Panc1 (cell line): ENCODE data around the gene MGAT5B. TPM values are rescaled to one million over a fixed set of nuclear protein-coding genes. Genes with fewer than 3 reads are reported as not detected.

Source experiments
- ATAC-seq: fragments of 200-7000 bp; cut with Tn5 transposase; 2 replicates; pipeline ENCODE4 v1.9.1; 2020; ENCODE audit warnings: mild to moderate bottlenecking, moderate library complexity
- BruUV-seq: library from RNA; stranded (reverse); fragments of 400-500 nt; replicated peaks from 2 replicates; lab custom pipeline; 2021; lab: Mats Ljungman, UMichigan
- CTCF ChIA-PET: fragments of 300-600 bp; sonication (Branson Sonifier 250); formaldehyde crosslinking; loops from one replicate; lab custom pipeline; 2022; ENCODE audit warnings: antibody characterized with exemption; lab: Charles Lee
- POLR2A ChIA-PET: fragments of 300-600 bp; sonication (Branson Sonifier 250); formaldehyde crosslinking; loops from one replicate; lab custom pipeline; 2022; ENCODE audit warnings: antibody characterized with exemption; lab: Charles Lee
- DNase-seq: peaks from one replicate; pipeline ENCODE4 v3.0.0-alpha.2; 2010; ENCODE audit warnings: low read depth, low spot score
- H3K27ac ChIP-seq: 2 replicates; pipeline ENCODE4 v1.5.1; 2011; ENCODE audit warnings: mild to moderate bottlenecking, low read length, inconsistent platforms
- H3K27me3 ChIP-seq: fragments of 200-500 bp; sonication (Bioruptor generic); 2 replicates; pipeline ENCODE4 v1.6.0; 2014; ENCODE audit warnings: low read length, inconsistent platforms; ENCODE audit not compliant: control insufficient read depth, insufficient read depth
- H3K36me3 ChIP-seq: fragments of 200-500 bp; sonication (Bioruptor generic); 2 replicates; pipeline ENCODE4 v1.5.1; 2014; ENCODE audit warnings: inconsistent platforms, mild to moderate bottlenecking, low read length, moderate library complexity; ENCODE audit not compliant: control insufficient read depth, insufficient read depth
- H3K4me1 ChIP-seq: 2 replicates; pipeline ENCODE4 v1.5.1; 2011; ENCODE audit warnings: inconsistent platforms, mild to moderate bottlenecking, low read length, moderate library complexity; ENCODE audit not compliant: control insufficient read depth, insufficient read depth
- H3K4me3 ChIP-seq, 2 experiments: 2 replicates each; pipeline ENCODE4 v1.5.1; 2011 to 2012; ENCODE audit warnings: low read depth in 2 of 2, low read length in 2 of 2, mild to moderate bottlenecking in 2 of 2, inconsistent platforms in 1 of 2, moderate library complexity in 1 of 2
- H3K9me3 ChIP-seq: fragments of 200-500 bp; sonication (Bioruptor generic); 2 replicates; pipeline ENCODE4 v1.5.1; 2014; ENCODE audit warnings: low read depth, mild to moderate bottlenecking, inconsistent platforms, low read length, moderate library complexity; ENCODE audit not compliant: control insufficient read depth, insufficient read depth
- POLR2AphosphoS5 ChIP-seq: IDR thresholded peaks from 2 replicates; pipeline ENCODE4 v1.6.1; 2012; ENCODE audit warnings: mild to moderate bottlenecking, low read depth, low read length, moderate library complexity
- SIN3A ChIP-seq: IDR thresholded peaks from 2 replicates; pipeline ENCODE4 v1.6.1; 2012; ENCODE audit warnings: low read depth, mild to moderate bottlenecking, low read length, moderate library complexity, borderline replicate concordance; ENCODE audit not compliant: insufficient read depth
- TCF7L2 ChIP-seq: IDR thresholded peaks from 2 replicates; pipeline ENCODE4 v1.6.1; 2011; ENCODE audit warnings: mild to moderate bottlenecking, low read depth, low read length, inconsistent platforms
- in situ Hi-C: cut with HindIII; loops from 2 replicates; pipeline ENCODE4 v1.10.0; 2016; ENCODE audit warnings: low sequenced_read_pairs, low pct_unique_long_range_greater_than_20kb
- intact Hi-C: fragments of 100-400 bp; cut with micrococcal nuclease; formaldehyde crosslinking; loops from one replicate; pipeline ENCODE4 v1.10.0; 2022; ENCODE audit not compliant: unreplicated experiment
- total RNA-seq: library from RNA; stranded (reverse); gene quantifications from one replicate; pipeline ENCODE4 v1.2.1, GENCODE V29; 2021; ENCODE audit not compliant: unreplicated experiment
- TF ChIP-seq, protein P1 (sequence below): fragments of 450-650 bp; IDR thresholded peaks from 2 replicates; pipeline ENCODE4 v1.5.1; 2017; ENCODE audit warnings: mild to moderate bottlenecking
- TF ChIP-seq, protein P2 (sequence below), 2 experiments: IDR thresholded peaks; 2 replicates each; pipeline ENCODE4 v1.6.1; 2011 to 2012; ENCODE audit warnings: low read depth in 2 of 2, control low read depth in 1 of 2, low read length in 1 of 2, mild to moderate bottlenecking in 1 of 2, moderate library complexity in 1 of 2; ENCODE audit not compliant: insufficient read depth in 1 of 2

MGAT5B gene
- total RNA-seq, 1 experiment from 2014 or later: 34.9 TPM

DNA sequence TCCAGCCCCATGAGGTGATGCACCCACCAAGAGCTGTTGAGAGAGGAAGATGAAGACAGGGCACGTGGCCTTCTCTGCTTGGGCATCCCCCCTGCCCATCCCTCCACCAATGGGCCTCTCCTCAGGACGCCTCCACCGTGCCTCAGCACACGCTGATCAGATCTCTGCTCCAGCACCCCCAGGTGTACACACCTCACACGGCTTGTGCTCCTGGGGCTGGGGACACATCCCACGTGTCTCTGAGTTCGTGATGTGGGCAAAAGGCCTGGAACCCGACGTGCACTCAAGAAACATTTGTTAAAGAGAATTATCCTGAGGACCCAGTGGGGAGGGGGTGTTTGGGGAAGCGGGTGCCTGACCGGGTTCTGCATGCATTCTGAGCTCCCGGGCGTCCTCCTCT, 55.3 kb downstream of the MGAT5B start:
- no peaks in the 10 kb centered on the region; the same call in 1 of the 2 replicates for H3K36me3 ChIP-seq
- H3K9me3 ChIP-seq: no peaks in the 10 kb centered on the region
- ChIA-PET CTCF (interaction anchor here (0.7 kb wide), 1 partner anchor 122 kb away, joined by 3 read pairs; no protein-coding TSS in a partner anchor), POLR2A (no interaction called here)
- no peak for DNase-seq
- intact Hi-C loops (no loop called here), in situ Hi-C loops (no loop called here)
- no TSS peak for BruUV-seq
- ATAC-seq: no peak
- no peak overlapping the region for H3K27ac ChIP-seq
- no peak overlapping the region for H3K4me3 ChIP-seq
- TF ChIP-seq TCF7L2 (no peak), SIN3A (no peak), POLR2AphosphoS5 (no peak)
- TF ChIP-seq, protein P1, sequence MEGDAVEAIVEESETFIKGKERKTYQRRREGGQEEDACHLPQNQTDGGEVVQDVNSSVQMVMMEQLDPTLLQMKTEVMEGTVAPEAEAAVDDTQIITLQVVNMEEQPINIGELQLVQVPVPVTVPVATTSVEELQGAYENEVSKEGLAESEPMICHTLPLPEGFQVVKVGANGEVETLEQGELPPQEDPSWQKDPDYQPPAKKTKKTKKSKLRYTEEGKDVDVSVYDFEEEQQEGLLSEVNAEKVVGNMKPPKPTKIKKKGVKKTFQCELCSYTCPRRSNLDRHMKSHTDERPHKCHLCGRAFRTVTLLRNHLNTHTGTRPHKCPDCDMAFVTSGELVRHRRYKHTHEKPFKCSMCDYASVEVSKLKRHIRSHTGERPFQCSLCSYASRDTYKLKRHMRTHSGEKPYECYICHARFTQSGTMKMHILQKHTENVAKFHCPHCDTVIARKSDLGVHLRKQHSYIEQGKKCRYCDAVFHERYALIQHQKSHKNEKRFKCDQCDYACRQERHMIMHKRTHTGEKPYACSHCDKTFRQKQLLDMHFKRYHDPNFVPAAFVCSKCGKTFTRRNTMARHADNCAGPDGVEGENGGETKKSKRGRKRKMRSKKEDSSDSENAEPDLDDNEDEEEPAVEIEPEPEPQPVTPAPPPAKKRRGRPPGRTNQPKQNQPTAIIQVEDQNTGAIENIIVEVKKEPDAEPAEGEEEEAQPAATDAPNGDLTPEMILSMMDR: no peak
- TF ChIP-seq, protein P2, sequence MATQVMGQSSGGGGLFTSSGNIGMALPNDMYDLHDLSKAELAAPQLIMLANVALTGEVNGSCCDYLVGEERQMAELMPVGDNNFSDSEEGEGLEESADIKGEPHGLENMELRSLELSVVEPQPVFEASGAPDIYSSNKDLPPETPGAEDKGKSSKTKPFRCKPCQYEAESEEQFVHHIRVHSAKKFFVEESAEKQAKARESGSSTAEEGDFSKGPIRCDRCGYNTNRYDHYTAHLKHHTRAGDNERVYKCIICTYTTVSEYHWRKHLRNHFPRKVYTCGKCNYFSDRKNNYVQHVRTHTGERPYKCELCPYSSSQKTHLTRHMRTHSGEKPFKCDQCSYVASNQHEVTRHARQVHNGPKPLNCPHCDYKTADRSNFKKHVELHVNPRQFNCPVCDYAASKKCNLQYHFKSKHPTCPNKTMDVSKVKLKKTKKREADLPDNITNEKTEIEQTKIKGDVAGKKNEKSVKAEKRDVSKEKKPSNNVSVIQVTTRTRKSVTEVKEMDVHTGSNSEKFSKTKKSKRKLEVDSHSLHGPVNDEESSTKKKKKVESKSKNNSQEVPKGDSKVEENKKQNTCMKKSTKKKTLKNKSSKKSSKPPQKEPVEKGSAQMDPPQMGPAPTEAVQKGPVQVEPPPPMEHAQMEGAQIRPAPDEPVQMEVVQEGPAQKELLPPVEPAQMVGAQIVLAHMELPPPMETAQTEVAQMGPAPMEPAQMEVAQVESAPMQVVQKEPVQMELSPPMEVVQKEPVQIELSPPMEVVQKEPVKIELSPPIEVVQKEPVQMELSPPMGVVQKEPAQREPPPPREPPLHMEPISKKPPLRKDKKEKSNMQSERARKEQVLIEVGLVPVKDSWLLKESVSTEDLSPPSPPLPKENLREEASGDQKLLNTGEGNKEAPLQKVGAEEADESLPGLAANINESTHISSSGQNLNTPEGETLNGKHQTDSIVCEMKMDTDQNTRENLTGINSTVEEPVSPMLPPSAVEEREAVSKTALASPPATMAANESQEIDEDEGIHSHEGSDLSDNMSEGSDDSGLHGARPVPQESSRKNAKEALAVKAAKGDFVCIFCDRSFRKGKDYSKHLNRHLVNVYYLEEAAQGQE (IDR thresholded peaks at IDR 0.05; ENCODE audit: insufficient read depth in 1 of 2, low read depth in 2 of 2, low read length in 1 of 2): no peak
- H3K27me3 ChIP-seq: no peaks in the 10 kb centered on the region
- H3K4me1 ChIP-seq: peaks cover 14% of the 10 kb centered on the region; the same call in 1 of the 2 replicates

DNA sequence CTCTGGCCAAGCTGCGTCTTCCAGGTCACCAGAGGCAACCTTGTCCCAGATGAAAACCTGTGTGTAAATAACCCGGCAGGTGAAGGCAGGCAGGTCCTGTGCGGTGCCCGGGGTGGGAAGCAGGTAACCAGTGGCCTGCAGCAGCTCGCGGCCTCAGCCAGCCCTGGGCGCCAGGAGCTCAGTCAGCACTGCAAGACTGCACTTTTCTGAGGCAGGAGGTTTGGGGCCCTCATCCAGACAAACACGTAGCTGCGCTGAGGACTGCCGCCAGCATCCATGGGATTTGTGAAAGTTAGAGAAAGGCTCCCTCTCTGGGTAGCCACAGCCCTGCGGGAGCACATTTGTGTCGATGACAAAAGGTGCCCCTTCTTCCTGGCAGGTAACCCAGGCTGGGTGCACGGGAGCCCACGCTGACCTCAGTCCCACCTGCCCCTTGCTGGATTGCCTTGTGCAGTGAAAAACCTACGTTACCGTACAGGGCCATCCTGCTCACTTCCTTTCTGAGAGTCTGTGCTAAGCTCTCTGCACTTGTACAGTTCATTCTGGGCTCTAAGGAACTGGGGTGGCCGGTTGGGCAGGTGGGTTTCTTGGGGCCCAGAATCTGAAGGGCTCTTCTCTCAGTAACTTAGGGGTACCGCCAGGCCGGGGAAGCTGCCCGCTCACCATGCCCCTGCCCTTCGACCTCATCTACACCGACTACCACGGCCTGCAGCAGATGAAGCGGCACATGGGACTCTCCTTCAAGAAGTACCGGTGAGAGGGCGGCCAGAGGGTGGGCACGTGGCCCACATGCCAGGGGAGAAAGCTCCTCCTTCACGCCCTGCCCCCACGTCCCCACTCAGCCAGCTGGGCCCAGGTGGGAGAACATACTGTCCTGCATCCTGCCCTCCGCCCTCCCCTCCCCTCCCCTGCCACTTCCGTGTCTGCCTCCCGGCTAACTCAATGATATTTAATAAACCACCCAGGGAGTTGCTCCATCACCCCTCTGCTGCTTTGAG, 56.4 kb downstream of the MGAT5B start:
- BruUV-seq: no TSS peak
- Histone ChIP-seq H3K4me1 (peaks cover 14% of the 10 kb centered on the region; the same call in 1 of the 2 replicates), H3K4me3 (no peak overlapping the region), H3K36me3 (no peaks in the 10 kb centered on the region; the same call in 1 of the 2 replicates), H3K9me3 (no peaks in the 10 kb centered on the region), H3K27ac (no peak overlapping the region; the same call in 1 of the 2 replicates), H3K27me3 (no peaks in the 10 kb centered on the region)
- in situ Hi-C loops (no loop called here), intact Hi-C loops (no loop called here)
- DNase-seq (no peak), ATAC-seq (peak; percentile 62)
- POLR2A ChIA-PET: no interaction called here
- CTCF ChIA-PET: interaction anchor here (0.7 kb wide), 1 partner anchor 121 kb away, joined by 3 read pairs; no protein-coding TSS in a partner anchor
- no peak for TF ChIP-seq SIN3A
- TF ChIP-seq POLR2AphosphoS5: no peak
- no peak for TF ChIP-seq TCF7L2
- TF ChIP-seq, protein P2 (IDR thresholded peaks at IDR 0.05; ENCODE audit: insufficient read depth in 1 of 2, low read depth in 2 of 2, low read length in 1 of 2): no peak
- TF ChIP-seq, protein P1: no peak
